ENCODE measurements around the gene SLC35A5. TPM values are rescaled to one million over a fixed set of nuclear protein-coding genes. Genes with fewer than 3 reads are reported as not detected.
"Not testable (repeated sequence)": the region's sequence is repeated elsewhere in the genome, so short reads cannot be mapped to it uniquely, and the experiment has no call there.

SLC35A5 gene
- total and polyA plus RNA-seq, 5 donors from 2014 or later: 9.7 to 27.0 (median 25.2) TPM

GRCh38 chr3:112560721-112561483, 943 bp upstream of the SLC35A5 start:
- peaks cover 4% of the 10 kb centered on the region for H3K27me3 Mint-ChIP-seq

GRCh38 chr3:112561484-112561733, 436 bp upstream of the SLC35A5 start:
- ATAC-seq (ENCODE audit: low read depth in 2 of 2): peak; percentile 38 to 44
- Histone ChIP-seq H3K9me3 (ENCODE audit: control insufficient read depth in 2 of 2, low read length in 2 of 2) (no peaks in the 10 kb centered on the region), H3K36me3 (ENCODE audit: control insufficient read depth, insufficient read depth, low read length) (peaks cover 7% of the 10 kb centered on the region), H3K27me3 (ENCODE audit: control insufficient read depth, insufficient read depth, low read length) (no peaks in the 10 kb centered on the region), H3K4me3 (ENCODE audit: low read depth, low read length) (peak overlapping the region; percentile 96), H3K27ac (ENCODE audit: insufficient read depth, low read length, poor library complexity, severe bottlenecking) (peak overlapping the region; percentile 97), H3K4me1 (ENCODE audit: control insufficient read depth, insufficient read depth, low read length, poor library complexity, severe bottlenecking) (peaks cover 28% of the 10 kb centered on the region)
- peaks cover 16% of the 10 kb centered on the region for H3K36me3 Mint-ChIP-seq
- no peak for DNase-seq
- peak overlapping the region; percentile 95 to 99 (median 98) for H3K27ac Mint-ChIP-seq
- no peaks in the 10 kb centered on the region for H3K9me3 Mint-ChIP-seq
- H3K27me3 Mint-ChIP-seq: peaks cover 4% of the 10 kb centered on the region
- peaks cover 33 to 65% (median 48%) of the 10 kb centered on the region in 4 donors for H3K4me1 Mint-ChIP-seq
- peak overlapping the region; percentile 97 to 99 (median 98) for H3K4me3 Mint-ChIP-seq

More at GRCh38 chr3:112560721-112561483, 943 bp upstream of the SLC35A5 start:
- Histone ChIP-seq H3K4me3 (ENCODE audit: low read depth, low read length) (peak overlapping the region; percentile 96), H3K4me1 (ENCODE audit: control insufficient read depth, insufficient read depth, low read length, poor library complexity, severe bottlenecking) (peaks cover 28% of the 10 kb centered on the region), H3K9me3 (ENCODE audit: control insufficient read depth in 2 of 2, low read length in 2 of 2) (no peaks in the 10 kb centered on the region), H3K36me3 (ENCODE audit: control insufficient read depth, insufficient read depth, low read length) (peaks cover 8% of the 10 kb centered on the region), H3K27ac (ENCODE audit: insufficient read depth, low read length, poor library complexity, severe bottlenecking) (peak overlapping the region; percentile 97), H3K27me3 (ENCODE audit: control insufficient read depth, insufficient read depth, low read length) (no peaks in the 10 kb centered on the region)
- H3K36me3 Mint-ChIP-seq: peaks cover 13% of the 10 kb centered on the region
- H3K4me1 Mint-ChIP-seq: peaks cover 30 to 64% (median 50%) of the 10 kb centered on the region in 4 donors
- peak overlapping the region; percentile 95 to 99 (median 98) for H3K27ac Mint-ChIP-seq
- DNase-seq (peak; percentile 48 to 85 (median 60)), ATAC-seq (ENCODE audit: low read depth in 2 of 2) (peak; percentile 4 to 10)
- peaks cover 0 to 1% (median 0%) of the 10 kb centered on the region in 7 donors for H3K9me3 Mint-ChIP-seq
- peak overlapping the region; percentile 97 to 99 (median 98) for H3K4me3 Mint-ChIP-seq

GRCh38 chr3:112564247-112564939, 2.5 kb downstream of the SLC35A5 start:
- H3K9me3 ChIP-seq (ENCODE audit: control insufficient read depth in 2 of 2, low read length in 2 of 2); ATAC-seq (ENCODE audit: low read depth in 2 of 2); H3K27me3 ChIP-seq (ENCODE audit: control insufficient read depth, insufficient read depth, low read length); H3K27ac ChIP-seq (ENCODE audit: insufficient read depth, low read length, poor library complexity, severe bottlenecking); H3K4me3 ChIP-seq (ENCODE audit: low read depth, low read length); H3K27me3 Mint-ChIP-seq; H3K9me3 Mint-ChIP-seq; DNase-seq: not testable (repeated sequence)
- Histone ChIP-seq H3K36me3 (ENCODE audit: control insufficient read depth, insufficient read depth, low read length) (peaks cover 11% of the 10 kb centered on the region), H3K4me1 (ENCODE audit: control insufficient read depth, insufficient read depth, low read length, poor library complexity, severe bottlenecking) (peaks cover 26% of the 10 kb centered on the region)
- H3K36me3 Mint-ChIP-seq: peaks cover 12% of the 10 kb centered on the region
- H3K27ac Mint-ChIP-seq: peak overlapping the region in 1 of 3 donors; percentile 20
- H3K4me1 Mint-ChIP-seq: peaks cover 33 to 57% (median 48%) of the 10 kb centered on the region in 4 donors
- H3K4me3 Mint-ChIP-seq: peak overlapping the region in 3 of 4 donors; percentile 1 to 97 (median 10)

- DNase-seq: no peak
- H3K4me1 Mint-ChIP-seq: peaks cover 28 to 56% (median 43%) of the 10 kb centered on the region in 4 donors
- Histone ChIP-seq H3K27ac (ENCODE audit: insufficient read depth, low read length, poor library complexity, severe bottlenecking) (no peak overlapping the region), H3K4me3 (ENCODE audit: low read depth, low read length) (no peak overlapping the region), H3K9me3 (ENCODE audit: control insufficient read depth in 2 of 2, low read length in 2 of 2) (no peaks in the 10 kb centered on the region), H3K36me3 (ENCODE audit: control insufficient read depth, insufficient read depth, low read length) (peaks cover 16% of the 10 kb centered on the region), H3K27me3 (ENCODE audit: control insufficient read depth, insufficient read depth, low read length) (no peaks in the 10 kb centered on the region), H3K4me1 (ENCODE audit: control insufficient read depth, insufficient read depth, low read length, poor library complexity, severe bottlenecking) (peaks cover 20% of the 10 kb centered on the region)
- peaks cover 4% of the 10 kb centered on the region for H3K27me3 Mint-ChIP-seq
- no peaks in the 10 kb centered on the region for H3K9me3 Mint-ChIP-seq
- H3K27ac Mint-ChIP-seq: no peak overlapping the region
- ATAC-seq (ENCODE audit: low read depth in 2 of 2): no peak
- no peak overlapping the region for H3K4me3 Mint-ChIP-seq
- H3K36me3 Mint-ChIP-seq: peaks cover 15% of the 10 kb centered on the region
These were observed 3.1 kb downstream of the SLC35A5 start for GRCh38 chr3:112564940-112565305.

GRCh38 chr3:112568642-112569041, 6.8 kb downstream of the SLC35A5 start:
- Mint-ChIP-seq H3K36me3 (peaks cover 39% of the 10 kb centered on the region), H3K9me3 (no peaks in the 10 kb centered on the region), H3K27ac (no peak overlapping the region), H3K27me3 (no peaks in the 10 kb centered on the region), H3K4me1 (peaks cover 17 to 31% (median 25%) of the 10 kb centered on the region in 4 donors), H3K4me3 (no peak overlapping the region)
- H3K27ac ChIP-seq (ENCODE audit: insufficient read depth, low read length, poor library complexity, severe bottlenecking): no peak overlapping the region
- H3K27me3 ChIP-seq (ENCODE audit: control insufficient read depth, insufficient read depth, low read length): no peaks in the 10 kb centered on the region
- no peaks in the 10 kb centered on the region for H3K9me3 ChIP-seq (ENCODE audit: control insufficient read depth in 2 of 2, low read length in 2 of 2)
- peaks cover 2% of the 10 kb centered on the region for H3K4me1 ChIP-seq (ENCODE audit: control insufficient read depth, insufficient read depth, low read length, poor library complexity, severe bottlenecking)
- H3K36me3 ChIP-seq (ENCODE audit: control insufficient read depth, insufficient read depth, low read length): peaks cover 36% of the 10 kb centered on the region
- ATAC-seq (ENCODE audit: low read depth in 2 of 2): no peak
- no peak overlapping the region for H3K4me3 ChIP-seq (ENCODE audit: low read depth, low read length)
- DNase-seq: no peak

- Histone ChIP-seq H3K27me3 (ENCODE audit: control insufficient read depth, insufficient read depth, low read length) (no peaks in the 10 kb centered on the region), H3K9me3 (ENCODE audit: control insufficient read depth in 2 of 2, low read length in 2 of 2) (no peaks in the 10 kb centered on the region), H3K27ac (ENCODE audit: insufficient read depth, low read length, poor library complexity, severe bottlenecking) (no peak overlapping the region), H3K36me3 (ENCODE audit: control insufficient read depth, insufficient read depth, low read length) (peaks cover 41% of the 10 kb centered on the region), H3K4me3 (ENCODE audit: low read depth, low read length) (no peak overlapping the region), H3K4me1 (ENCODE audit: control insufficient read depth, insufficient read depth, low read length, poor library complexity, severe bottlenecking) (no peaks in the 10 kb centered on the region)
- Mint-ChIP-seq H3K27me3 (no peaks in the 10 kb centered on the region), H3K9me3 (no peaks in the 10 kb centered on the region), H3K4me3 (peak overlapping the region in 1 of 4 donors; percentile 30), H3K27ac (no peak overlapping the region), H3K36me3 (peaks cover 45% of the 10 kb centered on the region), H3K4me1 (peaks cover 16 to 25% (median 23%) of the 10 kb centered on the region in 4 donors)
- no peak for ATAC-seq (ENCODE audit: low read depth in 2 of 2)
- DNase-seq: no peak
These were observed 7.4 kb downstream of the SLC35A5 start for GRCh38 chr3:112569265-112569664.

- Histone ChIP-seq H3K9me3 (ENCODE audit: control insufficient read depth in 2 of 2, low read length in 2 of 2) (no peaks in the 10 kb centered on the region), H3K4me3 (ENCODE audit: low read depth, low read length) (no peak overlapping the region), H3K4me1 (ENCODE audit: control insufficient read depth, insufficient read depth, low read length, poor library complexity, severe bottlenecking) (no peaks in the 10 kb centered on the region), H3K36me3 (ENCODE audit: control insufficient read depth, insufficient read depth, low read length) (peaks cover 45% of the 10 kb centered on the region), H3K27me3 (ENCODE audit: control insufficient read depth, insufficient read depth, low read length) (no peaks in the 10 kb centered on the region), H3K27ac (ENCODE audit: insufficient read depth, low read length, poor library complexity, severe bottlenecking) (no peak overlapping the region)
- H3K27me3 Mint-ChIP-seq: no peaks in the 10 kb centered on the region
- H3K27ac Mint-ChIP-seq: peak overlapping the region in 1 of 3 donors; percentile 89
- no peak for ATAC-seq (ENCODE audit: low read depth in 2 of 2)
- no peaks in the 10 kb centered on the region for H3K9me3 Mint-ChIP-seq
- peaks cover 40% of the 10 kb centered on the region for H3K36me3 Mint-ChIP-seq
- peaks cover 14 to 22% (median 17%) of the 10 kb centered on the region in 4 donors for H3K4me1 Mint-ChIP-seq
- no peak overlapping the region for H3K4me3 Mint-ChIP-seq
- no peak for DNase-seq
These were observed 10.9 kb downstream of the SLC35A5 start for GRCh38 chr3:112572701-112573100.
